ENCODE measurements around the gene TTC19.
"Not testable (repeated sequence)": the region's sequence is repeated elsewhere in the genome, so short reads cannot be mapped to it uniquely, and the experiment has no call there.

The TTC19 gene

DNA sequence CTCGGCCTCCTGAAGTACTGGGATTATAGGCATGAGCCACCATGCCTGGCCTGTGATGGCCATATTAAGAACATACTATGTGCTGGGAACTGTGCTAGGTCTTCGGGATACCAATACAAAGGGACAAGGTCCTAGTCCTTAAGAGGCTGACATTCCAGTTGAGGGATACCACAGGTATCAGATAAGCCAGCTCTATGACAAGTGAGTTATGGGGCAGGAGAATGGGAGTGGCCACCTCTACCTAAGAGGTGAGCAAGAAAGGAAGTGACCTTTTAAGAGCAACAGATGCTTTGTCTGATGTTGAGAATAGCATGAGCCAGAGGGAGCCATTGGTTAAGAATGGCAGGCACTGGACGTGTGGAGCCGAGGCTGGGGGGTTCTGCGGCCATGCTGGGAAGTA is 27.7 kb upstream of the TTC19 start:
- in situ Hi-C loops (cut with HindIII; ENCODE audit: low sequenced_read_pairs): no loop called here
- TF ChIP-seq, protein P1, sequence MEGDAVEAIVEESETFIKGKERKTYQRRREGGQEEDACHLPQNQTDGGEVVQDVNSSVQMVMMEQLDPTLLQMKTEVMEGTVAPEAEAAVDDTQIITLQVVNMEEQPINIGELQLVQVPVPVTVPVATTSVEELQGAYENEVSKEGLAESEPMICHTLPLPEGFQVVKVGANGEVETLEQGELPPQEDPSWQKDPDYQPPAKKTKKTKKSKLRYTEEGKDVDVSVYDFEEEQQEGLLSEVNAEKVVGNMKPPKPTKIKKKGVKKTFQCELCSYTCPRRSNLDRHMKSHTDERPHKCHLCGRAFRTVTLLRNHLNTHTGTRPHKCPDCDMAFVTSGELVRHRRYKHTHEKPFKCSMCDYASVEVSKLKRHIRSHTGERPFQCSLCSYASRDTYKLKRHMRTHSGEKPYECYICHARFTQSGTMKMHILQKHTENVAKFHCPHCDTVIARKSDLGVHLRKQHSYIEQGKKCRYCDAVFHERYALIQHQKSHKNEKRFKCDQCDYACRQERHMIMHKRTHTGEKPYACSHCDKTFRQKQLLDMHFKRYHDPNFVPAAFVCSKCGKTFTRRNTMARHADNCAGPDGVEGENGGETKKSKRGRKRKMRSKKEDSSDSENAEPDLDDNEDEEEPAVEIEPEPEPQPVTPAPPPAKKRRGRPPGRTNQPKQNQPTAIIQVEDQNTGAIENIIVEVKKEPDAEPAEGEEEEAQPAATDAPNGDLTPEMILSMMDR (IDR thresholded peaks at IDR 0.05; ENCODE audit: low read depth, low read length, missing control alignments): no peak
- no peak overlapping the region for H3K4me3 ChIP-seq (ENCODE audit: low read depth, low read length)
- no peak for DNase-seq (ENCODE audit: low read depth)

DNA sequence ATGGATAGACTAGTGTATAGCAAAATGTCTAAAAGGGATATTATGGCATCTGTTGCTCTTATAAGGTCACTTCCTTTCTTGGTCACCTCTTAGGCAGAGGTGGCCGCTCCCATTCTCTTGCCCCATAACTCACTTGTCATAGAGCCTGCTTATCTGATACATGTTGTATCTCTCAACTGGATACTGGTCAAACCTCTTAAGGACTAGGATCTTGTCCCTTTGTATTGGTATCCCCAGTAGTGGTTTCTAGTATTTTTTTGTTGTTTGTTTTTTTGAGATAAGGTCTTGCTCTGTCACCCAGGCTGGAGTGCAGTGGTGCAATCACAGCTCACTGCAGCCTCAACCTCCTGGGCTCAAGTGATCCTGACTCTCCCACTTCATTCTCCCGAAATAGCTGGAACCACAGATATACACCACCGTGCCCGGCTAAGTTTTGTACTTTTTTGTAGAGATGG is 27.1 kb upstream of the TTC19 start:
- in situ Hi-C loops (cut with HindIII; ENCODE audit: low sequenced_read_pairs): no loop called here

DNA sequence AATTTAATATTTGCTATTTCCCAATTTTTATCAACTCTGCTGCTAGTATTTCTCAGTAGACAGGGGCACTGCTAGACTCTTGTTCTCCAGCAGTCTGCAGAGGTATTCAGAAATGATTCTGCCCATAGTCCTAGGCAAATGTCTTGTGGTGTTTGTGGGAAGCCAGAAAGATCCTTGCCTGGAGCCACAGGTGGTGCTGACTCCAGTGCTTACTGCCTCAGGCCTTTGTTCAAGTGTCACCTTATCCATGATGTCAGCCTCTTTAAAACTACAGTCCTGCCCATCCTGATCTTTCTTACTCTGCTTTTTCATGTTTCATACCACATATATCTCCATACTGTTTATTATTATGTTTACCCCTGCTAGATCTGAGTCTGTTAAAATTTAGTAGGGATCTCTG is 26.6 kb upstream of the TTC19 start:
- H3K4me3 ChIP-seq (ENCODE audit: low read depth, low read length): no peak overlapping the region
- TF ChIP-seq, protein P1 (IDR thresholded peaks at IDR 0.05; ENCODE audit: low read depth, low read length, missing control alignments): no peak
- in situ Hi-C loops (cut with HindIII; ENCODE audit: low sequenced_read_pairs): no loop called here
- peak; percentile 34 for DNase-seq (ENCODE audit: low read depth)

More for the DNA sequence above, 27.1 kb upstream of the TTC19 start:
- DNase-seq (ENCODE audit: low read depth): no peak
- H3K4me3 ChIP-seq (ENCODE audit: low read depth, low read length): no peak overlapping the region
- TF ChIP-seq, protein P1 (IDR thresholded peaks at IDR 0.05; ENCODE audit: low read depth, low read length, missing control alignments): no peak

DNA sequence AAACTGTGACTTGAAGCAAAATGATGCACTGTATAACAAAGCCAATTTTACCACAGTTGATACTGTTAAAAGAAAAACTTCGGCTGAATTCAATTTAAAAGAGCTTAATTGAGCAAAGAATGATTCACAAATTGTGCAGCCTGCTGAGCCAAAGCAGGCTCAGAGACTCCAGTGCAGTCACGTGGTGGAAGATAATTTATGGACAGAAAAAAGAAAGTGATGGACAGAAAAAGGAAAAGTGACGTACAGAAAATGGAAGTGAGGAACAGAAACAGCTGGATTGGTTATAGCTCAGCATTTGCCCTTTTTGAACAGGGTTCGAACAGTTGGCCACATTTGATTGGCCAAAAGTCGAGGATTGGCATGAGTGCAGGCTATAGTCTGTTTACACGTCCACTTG is 25.8 kb upstream of the TTC19 start:
- TF ChIP-seq, protein P1 (IDR thresholded peaks at IDR 0.05; ENCODE audit: low read depth, low read length, missing control alignments): no peak
- in situ Hi-C loops (cut with HindIII; ENCODE audit: low sequenced_read_pairs): no loop called here
- no peak for DNase-seq (ENCODE audit: low read depth)
- H3K4me3 ChIP-seq (ENCODE audit: low read depth, low read length): no peak overlapping the region

DNA sequence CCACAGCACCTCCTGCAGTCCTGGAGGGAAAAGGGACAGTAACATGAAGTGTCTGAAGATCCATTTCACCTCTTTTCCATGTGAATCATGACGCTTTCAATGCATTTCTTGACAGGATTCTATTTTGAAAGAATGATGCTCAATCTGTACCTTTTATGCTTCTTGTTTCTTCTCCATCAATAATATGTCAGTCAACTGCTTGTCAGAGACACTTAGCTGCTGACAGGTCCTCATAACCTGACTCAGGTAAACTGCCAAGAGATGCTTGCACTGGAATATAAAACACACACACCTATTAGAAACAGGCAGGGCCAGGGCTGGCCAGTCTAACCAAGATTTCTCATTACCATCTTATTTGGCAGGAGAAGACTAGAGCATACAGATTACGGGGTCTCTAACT is 21.7 kb upstream of the TTC19 start:
- in situ Hi-C loops (cut with HindIII; ENCODE audit: low sequenced_read_pairs): no loop called here
- TF ChIP-seq, protein P1 (IDR thresholded peaks at IDR 0.05; ENCODE audit: low read depth, low read length, missing control alignments): no peak
- no peak overlapping the region for H3K4me3 ChIP-seq (ENCODE audit: low read depth, low read length)
- no peak for DNase-seq (ENCODE audit: low read depth)

DNA sequence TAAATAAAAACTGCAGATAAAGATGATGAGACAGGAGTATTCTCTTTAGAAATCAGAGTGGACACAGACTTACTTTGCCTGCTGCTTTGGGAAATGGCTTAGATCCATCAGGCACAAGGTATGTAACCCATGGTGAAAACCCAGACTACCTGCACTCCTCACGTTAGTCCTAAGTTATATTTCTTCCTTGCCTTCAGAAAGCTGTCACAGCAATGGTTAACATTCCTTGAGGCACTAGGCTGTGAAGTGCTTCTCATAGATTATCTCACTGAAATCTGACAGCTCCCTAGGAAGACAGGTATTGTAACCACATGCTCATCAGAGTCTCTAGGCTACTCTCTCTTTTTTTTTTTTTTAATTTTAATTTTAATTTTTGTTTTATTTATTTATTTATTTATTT is 21.0 kb upstream of the TTC19 start:
- in situ Hi-C loops (cut with HindIII; ENCODE audit: low sequenced_read_pairs): no loop called here
- TF ChIP-seq, protein P1 (IDR thresholded peaks at IDR 0.05; ENCODE audit: low read depth, low read length, missing control alignments): no peak
- H3K4me3 ChIP-seq (ENCODE audit: low read depth, low read length): no peak overlapping the region
- no peak for DNase-seq (ENCODE audit: low read depth)

DNA sequence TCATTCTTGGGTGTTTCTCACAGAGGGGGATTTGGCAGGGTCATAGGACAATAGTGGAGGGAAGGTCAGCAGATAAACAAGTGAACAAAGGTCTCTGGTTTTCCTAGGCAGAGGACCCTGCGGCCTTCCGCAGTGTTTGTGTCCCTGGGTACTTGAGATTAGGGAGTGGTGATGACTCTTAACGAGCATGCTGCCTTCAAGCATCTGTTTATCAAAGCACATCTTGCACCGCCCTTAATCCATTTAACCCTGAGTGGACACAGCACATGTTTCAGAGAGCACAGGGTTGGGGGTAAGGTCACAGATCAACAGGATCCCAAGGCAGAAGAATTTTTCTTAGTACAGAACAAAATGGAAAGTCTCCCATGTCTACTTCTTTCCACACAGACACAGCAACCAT is 20.6 kb upstream of the TTC19 start:
- in situ Hi-C loops (cut with HindIII; ENCODE audit: low sequenced_read_pairs); H3K4me3 ChIP-seq (ENCODE audit: low read depth, low read length); DNase-seq (ENCODE audit: low read depth): not testable (repeated sequence)
